Adrenal gland (tissue), 12 donors: ENCODE data around the gene DLGAP5. TPM values are rescaled to one million over a fixed set of nuclear protein-coding genes. Genes with fewer than 3 reads are reported as not detected.
A peak's percentile ranks its signal among the peaks of the same experiment; 100 is the strongest.

Source experiments
- DNase-seq, 7 donors: peaks; one replicate each; pipeline ENCODE4 v3.0.0-alpha.2; 2019 to 2020
- H3K27ac ChIP-seq, 5 donors: fragments of 200-600 bp; sonication (generic) in 4 of 5; 1 replicate in 3 of 5; 2 replicates in 2 of 5; pipeline versions ENCODE4 v1.5.1 to v1.8.0; 2016 to 2020; ENCODE audit warnings: mild to moderate bottlenecking in 1 of 5
- H3K27me3 ChIP-seq: fragments of 200-600 bp; 2 replicates; pipeline ENCODE4 v1.8.0; 2021
- H3K36me3 ChIP-seq, 2 donors: fragments of 200-600 bp; replicated peaks in 1 of 2; 1 replicate in 1 of 2; 2 replicates in 1 of 2; pipeline versions ENCODE4 v1.5.1 to v1.8.0; 2018 to 2022
- H3K4me1 ChIP-seq, 2 donors: fragments of 200-600 bp; replicated peaks in 1 of 2; 1 replicate in 1 of 2; 2 replicates in 1 of 2; pipeline versions ENCODE4 v1.5.1 to v1.8.0; 2018 to 2021
- H3K4me3 ChIP-seq, 4 donors: fragments of 200-600 bp; sonication (generic) in 3 of 4; one replicate each; pipeline ENCODE4 v1.5.1; 2016 to 2018
- H3K9me3 ChIP-seq, 3 donors: fragments of 200-600 bp; sonication (generic) in 1 of 3; replicated peaks in 1 of 3; 1 replicate in 2 of 3; 2 replicates in 1 of 3; pipeline versions ENCODE4 v1.5.1 to v1.8.0; 2016 to 2021
- POLR2A ChIP-seq, 2 donors: fragments of 450-650 bp; IDR thresholded peaks; one replicate each; pipeline ENCODE4 v1.6.1; 2017; ENCODE audit warnings: antibody characterized with exemption in 2 of 2, mild to moderate bottlenecking in 2 of 2, moderate library complexity in 1 of 2
- WGBS, 4 donors: extraction: QIAGEN DNeasy Blood & Tissue Kit in 2 of 4; methylation state at CpG; one replicate each; pipeline versions ENCODE4 v1.1.5 to v1.1.7; 2013 to 2017; 5-methylcytosine and 5-hydroxymethylcytosine counted together
- intact Hi-C, 2 donors: fragments of 100-400 bp; cut with DNase I; formaldehyde crosslinking; loops; one replicate each; pipeline versions ENCODE4 v1.14.1 to v1.15.0; 2022 to 2023
- polyA plus RNA-seq, 3 donors: library from polyadenylated mRNA; stranded (reverse); fragments of 200-250 nt in 2 of 3; fragments of 350-450 nt in 1 of 3; fragmentation: Illumina TruSeq in 1 of 3; extraction: RNeasy Lipid Tissue Mini Kit (QIAGEN cat#74804) in 1 of 3; gene quantifications; one replicate each; pipeline ENCODE4 v1.2.3, GENCODE V29; 2013 to 2014
- total RNA-seq, 9 donors: library from RNA; depleted of rRNA in 4 of 9; stranded (reverse); fragments of >200 nt in 4 of 9; fragments of 120-200 nt in 1 of 9; fragmentation: NEBNext Ultra II Directional in 1 of 9; extraction: Animal tissue kit (Norgen Biotek cat#: 25700) in 1 of 9; gene quantifications; one replicate each; pipeline versions ENCODE4 v1.1.0 to v1.2.4, GENCODE V29; 2013 to 2023
- TF ChIP-seq, protein P1 (sequence below), 6 experiments: fragments of 450-650 bp in 4 of 6; fragments of 200-600 bp in 2 of 6; sonication (generic) in 1 of 6; IDR thresholded peaks; 1 replicate in 5 of 6; 2 replicates in 1 of 6; pipeline versions ENCODE4 v1.5.1 to v1.8.0; 2016 to 2021; ENCODE audit warnings: antibody characterized with exemption in 6 of 6, mild to moderate bottlenecking in 2 of 6, moderate library complexity in 1 of 6
- donor health status: healthy with polysubstance abuse.
- donor health status: Bipolar disorder and iron deficiency.
- donor health status: DM: yes; HTN: yes; CAD: no.
- donor health status: DM: no; HTN: no; CAD: no.
- donor health status: DM: no; HTN: no; CAD: no.
- donor health status: DM: yes; HTN: yes; CAD: no.

DLGAP5 gene
- total and polyA plus RNA-seq, 12 donors: 0.03 to 12.5 (median 0.99) TPM; not detected in 2

DNA sequence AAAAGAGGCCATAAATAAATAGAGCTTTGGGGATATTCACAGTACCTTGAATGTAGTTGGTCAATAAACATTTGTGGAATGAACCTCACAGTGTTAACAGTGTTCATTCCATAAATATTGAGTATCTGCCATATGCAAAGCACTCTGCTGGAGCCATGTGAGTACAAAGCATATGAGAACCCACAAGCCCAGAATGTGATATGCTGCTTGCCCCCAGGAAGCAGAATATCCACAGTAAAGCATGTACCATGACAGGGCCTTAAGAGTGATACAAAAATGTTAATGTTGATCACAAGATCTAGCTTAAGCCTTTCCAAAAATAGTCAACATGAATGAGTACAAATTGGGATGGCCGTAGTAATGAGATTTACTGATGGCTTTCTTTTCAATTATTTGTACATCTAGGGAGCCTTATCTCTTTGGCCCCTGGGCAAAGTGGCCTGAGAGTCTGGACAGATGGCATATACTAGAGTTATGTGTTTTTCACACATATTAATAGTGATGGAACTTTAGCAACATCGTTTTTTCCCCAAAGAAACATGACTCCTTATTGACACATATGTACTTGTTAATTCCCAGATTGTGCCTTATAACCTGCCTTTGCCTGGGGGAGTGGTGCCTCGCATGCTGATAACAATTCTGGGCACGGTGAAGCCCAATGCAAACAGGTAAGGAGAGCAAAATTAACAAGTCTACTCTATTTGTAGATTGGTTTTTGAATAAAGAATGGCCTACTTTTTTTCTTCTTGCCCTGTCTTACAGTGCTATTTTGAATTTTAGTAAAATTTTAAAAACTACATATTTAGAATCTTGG, 51.5 kb downstream of the DLGAP5 start:
- Histone ChIP-seq H3K36me3 (peaks cover 0 to 46% of the 10 kb centered on the region in 2 donors), H3K4me1 (no peaks in the 10 kb centered on the region), H3K27me3 (no peaks in the 10 kb centered on the region), H3K9me3 (no peaks in the 10 kb centered on the region), H3K27ac (no peak overlapping the region), H3K4me3 (no peak overlapping the region)
- TF ChIP-seq POLR2A (IDR thresholded peaks at IDR 0.05): no peak
- TF ChIP-seq, protein P1, sequence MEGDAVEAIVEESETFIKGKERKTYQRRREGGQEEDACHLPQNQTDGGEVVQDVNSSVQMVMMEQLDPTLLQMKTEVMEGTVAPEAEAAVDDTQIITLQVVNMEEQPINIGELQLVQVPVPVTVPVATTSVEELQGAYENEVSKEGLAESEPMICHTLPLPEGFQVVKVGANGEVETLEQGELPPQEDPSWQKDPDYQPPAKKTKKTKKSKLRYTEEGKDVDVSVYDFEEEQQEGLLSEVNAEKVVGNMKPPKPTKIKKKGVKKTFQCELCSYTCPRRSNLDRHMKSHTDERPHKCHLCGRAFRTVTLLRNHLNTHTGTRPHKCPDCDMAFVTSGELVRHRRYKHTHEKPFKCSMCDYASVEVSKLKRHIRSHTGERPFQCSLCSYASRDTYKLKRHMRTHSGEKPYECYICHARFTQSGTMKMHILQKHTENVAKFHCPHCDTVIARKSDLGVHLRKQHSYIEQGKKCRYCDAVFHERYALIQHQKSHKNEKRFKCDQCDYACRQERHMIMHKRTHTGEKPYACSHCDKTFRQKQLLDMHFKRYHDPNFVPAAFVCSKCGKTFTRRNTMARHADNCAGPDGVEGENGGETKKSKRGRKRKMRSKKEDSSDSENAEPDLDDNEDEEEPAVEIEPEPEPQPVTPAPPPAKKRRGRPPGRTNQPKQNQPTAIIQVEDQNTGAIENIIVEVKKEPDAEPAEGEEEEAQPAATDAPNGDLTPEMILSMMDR (IDR thresholded peaks at IDR 0.05): no peak
- DNase-seq: no peak
- WGBS, 4 donors: 94 to 96% (median 96%) methylated on average over 4 of the region's 4 CpGs
- intact Hi-C loops: loop anchor here in 1 of 2 donors (5.0 kb wide), 1 partner anchor 38 kb away; no protein-coding TSS in a partner anchor

DNA sequence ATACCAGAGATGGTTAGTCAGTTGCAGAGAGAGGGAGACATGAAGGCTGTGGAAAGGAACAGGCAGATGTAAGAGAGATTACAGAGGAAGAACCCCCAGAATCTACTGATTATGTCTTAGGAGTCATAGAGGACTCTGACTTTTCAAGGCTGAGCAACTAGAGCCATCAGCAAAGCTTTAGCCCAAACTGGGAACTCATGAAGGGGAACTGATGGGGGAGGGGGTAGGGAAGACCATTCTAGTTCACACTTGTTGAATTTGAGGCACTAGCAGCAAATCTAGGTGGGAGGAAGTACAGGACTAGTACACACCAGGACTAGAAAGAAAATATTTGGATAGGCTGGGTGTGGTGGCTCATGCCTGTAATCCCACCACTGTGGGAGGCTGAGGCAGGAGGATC, 52.2 kb downstream of the DLGAP5 start:
- Histone ChIP-seq H3K27ac (no peak overlapping the region), H3K36me3 (peaks cover 0 to 43% of the 10 kb centered on the region in 2 donors), H3K4me1 (no peaks in the 10 kb centered on the region), H3K4me3 (no peak overlapping the region), H3K9me3 (no peaks in the 10 kb centered on the region), H3K27me3 (no peaks in the 10 kb centered on the region)
- intact Hi-C loops: loop anchor here in 1 of 2 donors (5.0 kb wide), 1 partner anchor 37 kb away; no protein-coding TSS in a partner anchor
- TF ChIP-seq, protein P1 (IDR thresholded peaks at IDR 0.05): no peak
- no peak for TF ChIP-seq POLR2A (IDR thresholded peaks at IDR 0.05)
- DNase-seq: no peak

DNA sequence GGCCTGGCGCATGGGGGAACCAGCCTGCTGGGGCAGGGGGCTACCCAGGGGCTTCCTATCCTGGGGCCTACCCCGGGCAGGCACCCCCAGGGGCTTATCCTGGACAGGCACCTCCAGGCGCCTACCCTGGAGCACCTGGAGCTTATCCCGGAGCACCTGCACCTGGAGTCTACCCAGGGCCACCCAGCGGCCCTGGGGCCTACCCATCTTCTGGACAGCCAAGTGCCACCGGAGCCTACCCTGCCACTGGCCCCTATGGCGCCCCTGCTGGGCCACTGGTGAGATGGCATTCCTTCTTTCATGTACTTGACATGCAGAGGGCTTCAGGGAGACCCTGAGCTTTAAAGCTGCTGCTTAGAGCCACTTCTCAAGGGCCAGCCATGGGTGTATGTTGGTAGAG, 53.3 kb downstream of the DLGAP5 start:
- Histone ChIP-seq H3K4me3 (no peak overlapping the region), H3K9me3 (no peaks in the 10 kb centered on the region), H3K36me3 (peaks cover 0 to 45% of the 10 kb centered on the region in 2 donors), H3K4me1 (peaks cover 2 to 6% of the 10 kb centered on the region in 2 donors), H3K27ac (peak overlapping the region in 1 of 5 donors; percentile 64), H3K27me3 (no peaks in the 10 kb centered on the region)
- no peak for TF ChIP-seq POLR2A (IDR thresholded peaks at IDR 0.05)
- TF ChIP-seq, protein P1 (IDR thresholded peaks at IDR 0.05): no peak
- intact Hi-C loops: loop anchor here in 1 of 2 donors (5.0 kb wide), 1 partner anchor 36 kb away; no protein-coding TSS in a partner anchor
- WGBS, 4 donors: 92 to 100% (median 93%) methylated on average over 5 to 7 of the region's 7 CpGs
- DNase-seq: no peak

DNA sequence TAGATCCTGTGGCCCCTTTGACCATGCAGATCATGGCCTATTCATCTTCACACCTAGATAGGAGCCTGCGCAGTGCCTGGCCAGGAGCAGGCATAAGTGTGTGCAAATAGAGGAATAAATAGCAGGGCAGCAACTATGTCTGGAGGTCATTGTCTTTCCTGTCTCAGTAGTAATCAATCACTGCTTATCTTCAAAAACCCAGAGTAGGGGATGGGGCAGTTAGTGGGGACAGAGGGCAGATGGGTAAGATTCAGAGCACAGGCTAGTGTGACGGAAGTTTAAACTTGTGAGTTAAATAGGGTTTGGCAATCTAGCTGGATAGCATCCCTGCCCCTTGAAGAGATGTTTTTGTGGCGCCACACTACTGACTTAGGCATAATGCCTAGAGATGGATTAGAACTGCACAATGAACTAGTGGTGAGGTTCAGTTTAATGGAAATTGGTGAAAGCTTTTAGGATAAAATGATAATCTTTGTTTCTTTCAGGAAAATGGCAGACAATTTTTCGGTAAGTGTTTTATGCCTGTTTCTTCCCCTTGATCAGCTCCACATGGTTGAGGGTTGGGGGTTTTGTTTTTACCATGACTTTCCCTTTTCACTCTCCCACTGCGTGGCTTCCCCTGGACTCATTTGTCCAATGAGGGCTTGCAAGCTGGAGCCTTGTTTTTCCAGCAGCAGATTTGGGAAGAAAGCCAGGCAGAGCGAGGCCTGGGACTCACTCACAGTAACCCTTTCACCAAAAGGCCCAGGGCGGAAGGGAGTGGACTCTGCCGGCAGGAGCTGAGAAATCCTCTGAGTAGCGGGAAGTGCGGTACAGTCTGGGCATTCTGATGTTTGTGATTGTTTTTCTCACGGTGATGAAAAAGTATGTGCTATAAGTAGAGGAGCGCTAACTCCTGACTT, 54.2 kb downstream of the DLGAP5 start:
- 61 to 78% (median 67%) methylated on average over 12 of the region's 12 CpGs for WGBS, 4 donors
- DNase-seq: peak in 6 of 7 donors; percentile 59 to 80 (median 61)
- H3K27ac ChIP-seq: peak overlapping the region in 2 of 5 donors; percentile 23 to 64
- H3K36me3 ChIP-seq: peaks cover 0 to 41% of the 10 kb centered on the region in 2 donors
- intact Hi-C loops: loop anchor here in 1 of 2 donors (5.0 kb wide), 1 partner anchor 35 kb away; no protein-coding TSS in a partner anchor
- no peaks in the 10 kb centered on the region for H3K9me3 ChIP-seq
- H3K4me1 ChIP-seq: peaks cover 3 to 10% of the 10 kb centered on the region in 2 donors
- TF ChIP-seq POLR2A (IDR thresholded peaks at IDR 0.05): no peak
- TF ChIP-seq, protein P1 (IDR thresholded peaks at IDR 0.05): no peak
- no peaks in the 10 kb centered on the region for H3K27me3 ChIP-seq
- H3K4me3 ChIP-seq: peak overlapping the region in 1 of 4 donors; percentile 17
